GM13976 (cell line): ENCODE results near the gene SEMA3A.

Experiments
- DNase-seq: peaks from one replicate; pipeline ENCODE4 v3.0.0; 2012; ENCODE audit warnings: low spot score
- CTCF ChIP-seq: IDR thresholded peaks from 2 replicates; pipeline ENCODE4 v1.5.1; 2012; ENCODE audit warnings: borderline replicate concordance, mild to moderate bottlenecking; ENCODE audit not compliant: insufficient read depth; ENCODE audit errors: extremely low read depth, missing control alignments, control extremely low read depth
- in situ Hi-C: fragments of 300-500 bp; cut with MboI; formaldehyde crosslinking; loops from one replicate; pipeline ENCODE4 v1.12.0; 2022; ENCODE audit warnings: low sequenced_read_pairs, mixed read lengths, inconsistent platforms; ENCODE audit not compliant: unreplicated experiment

SEMA3A gene

GRCh38 chr7:84122582-84123360 is 71.8 kb downstream of the SEMA3A start:
- in situ Hi-C loops = no loop called here
- TF ChIP-seq CTCF = no peak
- DNase-seq = no peak

DNA sequence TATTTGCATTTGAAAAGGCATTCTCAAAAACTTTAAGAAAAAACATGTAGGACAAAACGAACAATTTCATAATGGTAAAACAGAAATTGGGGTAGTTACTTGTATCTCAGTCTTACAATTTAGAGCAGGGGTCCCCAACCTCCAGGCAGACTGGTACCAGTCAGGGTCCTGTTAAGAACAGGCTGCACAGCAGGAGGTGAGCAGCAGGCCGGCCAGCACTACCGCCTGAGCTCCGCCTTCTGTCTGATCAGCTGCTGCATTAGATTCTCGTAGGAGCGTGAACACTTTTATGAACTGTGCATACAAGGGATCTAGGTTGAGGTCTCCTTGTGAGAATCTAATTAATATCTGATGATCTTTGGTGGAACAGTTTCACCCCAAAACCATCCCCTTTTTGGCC is 77.3 kb downstream of the SEMA3A start:
- DNase-seq = no peak
- in situ Hi-C loops = no loop called here

DNA sequence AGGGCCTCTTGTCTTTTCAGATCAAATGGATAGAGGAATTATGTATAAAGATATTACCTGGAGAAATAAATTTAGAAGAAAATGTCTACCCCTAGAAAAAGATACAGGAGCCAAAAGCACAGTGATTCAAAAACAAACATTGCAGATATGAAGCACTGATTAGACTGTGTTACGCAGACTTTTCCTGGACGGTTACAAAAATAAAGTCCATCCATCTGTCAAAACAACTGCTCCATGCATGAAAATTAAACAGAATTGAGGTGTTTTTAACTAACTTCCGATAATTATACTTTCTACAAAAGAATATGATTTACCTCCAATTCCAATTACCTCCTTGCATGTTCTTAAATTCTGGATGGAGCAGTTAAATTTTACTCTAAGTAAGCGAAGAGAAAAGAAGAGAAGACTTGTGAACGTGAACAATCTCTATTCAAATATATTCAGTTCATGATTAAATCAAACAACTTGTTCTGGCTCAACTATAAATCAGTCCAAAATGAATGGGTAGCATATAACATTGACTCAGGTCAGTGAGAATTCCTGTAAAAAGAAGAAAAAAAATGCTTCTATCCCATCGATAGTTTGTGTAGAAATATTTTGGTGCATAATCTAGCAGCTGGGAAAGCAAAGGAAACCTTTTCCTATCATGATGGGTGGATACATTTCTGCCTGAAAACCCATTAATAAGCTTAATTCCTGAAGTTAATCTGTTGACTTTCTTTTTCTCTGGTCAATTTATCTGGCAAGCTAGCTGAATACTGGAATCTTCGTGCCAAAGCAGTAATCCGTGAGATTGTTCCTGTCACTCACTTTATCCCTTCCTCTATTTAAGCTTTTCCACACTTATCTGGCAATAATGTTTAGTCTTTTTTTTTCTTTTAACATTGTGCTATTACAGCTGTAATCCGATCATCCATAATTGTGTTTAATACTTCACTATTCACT is 80.4 kb downstream of the SEMA3A start:
- no peak for DNase-seq
- in situ Hi-C loops = no loop called here
- no peak for TF ChIP-seq CTCF

More for the DNA sequence above, 77.3 kb downstream of the SEMA3A start:
- no peak for TF ChIP-seq CTCF

DNA sequence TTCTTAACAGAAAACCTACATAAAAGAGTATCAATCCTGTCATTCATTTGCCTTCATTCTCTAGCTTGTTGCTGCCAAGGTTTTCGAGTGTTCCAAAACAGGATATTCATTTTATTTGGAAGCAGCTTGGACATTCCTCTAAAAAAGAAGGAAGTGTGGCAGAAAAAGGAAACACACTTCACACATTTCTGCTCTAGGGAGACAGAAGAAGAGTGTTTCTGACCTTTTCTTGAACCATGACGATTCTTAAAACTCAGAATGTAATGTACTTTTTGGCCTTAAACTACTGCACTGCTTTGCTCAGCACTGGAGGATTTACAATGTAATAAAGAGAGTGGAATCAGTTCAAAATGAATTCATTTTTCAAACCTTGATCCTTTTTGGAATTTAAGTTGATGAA is 81.3 kb downstream of the SEMA3A start:
- no peak for DNase-seq
- no peak for TF ChIP-seq CTCF
- in situ Hi-C loops = no loop called here

DNA sequence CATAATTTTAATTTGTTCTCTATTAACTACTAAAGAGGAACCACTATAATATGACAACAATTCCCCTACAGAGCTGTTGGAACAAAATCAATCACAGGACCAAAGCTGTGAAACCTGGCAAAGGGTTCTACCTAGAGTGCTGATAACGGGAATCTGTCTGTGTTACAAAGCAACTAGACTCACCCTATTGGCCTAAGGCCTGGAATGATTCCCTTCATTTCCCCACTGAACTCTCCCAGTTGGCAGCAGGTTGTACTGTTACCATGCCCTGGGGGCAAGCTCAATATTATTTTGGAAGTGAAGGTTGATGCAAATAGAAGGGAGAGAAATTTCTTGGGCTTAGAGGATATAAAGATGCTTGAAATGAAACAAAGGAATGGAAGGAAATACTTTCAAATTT is 81.8 kb downstream of the SEMA3A start:
- TF ChIP-seq CTCF = no peak
- DNase-seq = no peak
- in situ Hi-C loops = no loop called here

GRCh38 chr7:84111842-84112241 is 82.7 kb downstream of the SEMA3A start:
- DNase-seq = no peak
- in situ Hi-C loops = no loop called here
- no peak for TF ChIP-seq CTCF
